Loucy (cell line): ENCODE results near the gene CD109.

ENCODE experiments used
- H2AFZ ChIP-seq: fragments of 200-600 bp; sonication (generic); 2 replicates; pipeline ENCODE4 v1.6.0; 2016; ENCODE audit warnings: antibody characterized with exemption, mild to moderate bottlenecking, low read length, moderate library complexity
- H3F3A ChIP-seq: fragments of 200-600 bp; 2 replicates; pipeline ENCODE4 v1.6.0; 2016; ENCODE audit warnings: antibody characterized with exemption, low read depth, mild to moderate bottlenecking
- H3K27me3 ChIP-seq: fragments of 200-600 bp; sonication (generic); 2 replicates; pipeline ENCODE4 v1.6.1; 2014; ENCODE audit warnings: low read length, mild to moderate bottlenecking; ENCODE audit not compliant: insufficient read depth, poor library complexity, severe bottlenecking
- H3K36me3 ChIP-seq: fragments of 200-600 bp; sonication (generic); 2 replicates; pipeline ENCODE4 v1.6.1; 2016; ENCODE audit warnings: low read length; ENCODE audit not compliant: insufficient read depth
- H3K4me1 ChIP-seq: fragments of 200-600 bp; sonication (generic); 2 replicates; pipeline ENCODE4 v1.5.1; 2014; ENCODE audit warnings: low read length, mild to moderate bottlenecking; ENCODE audit not compliant: insufficient read depth, poor library complexity, severe bottlenecking
- H3K4me2 ChIP-seq: fragments of 200-600 bp; sonication (generic); 2 replicates; pipeline ENCODE4 v1.6.0; 2014; ENCODE audit warnings: antibody characterized with exemption, low read length, low read depth, mild to moderate bottlenecking; ENCODE audit not compliant: poor library complexity, severe bottlenecking
- H3K4me3 ChIP-seq: fragments of 200-600 bp; sonication (generic); 2 replicates; pipeline ENCODE4 v1.5.1; 2014; ENCODE audit warnings: low read length, mild to moderate bottlenecking, mixed read lengths; ENCODE audit not compliant: poor library complexity, severe bottlenecking
- H3K79me2 ChIP-seq: fragments of 200-600 bp; sonication (generic); 2 replicates; pipeline ENCODE4 v1.6.1; 2014; ENCODE audit warnings: low read length; ENCODE audit not compliant: insufficient read depth
- H3K9ac ChIP-seq: fragments of 200-600 bp; sonication (generic); 2 replicates; pipeline ENCODE4 v1.6.0; 2014; ENCODE audit warnings: mild to moderate bottlenecking, low read depth, low read length, moderate library complexity; ENCODE audit not compliant: poor library complexity, severe bottlenecking
- H3K9me2 ChIP-seq: fragments of 200-600 bp; sonication (generic); replicated peaks from 2 replicates; pipeline ENCODE4 v1.6.1; 2016; ENCODE audit warnings: low read depth, low read length, mixed read lengths
- H3K9me3 ChIP-seq: fragments of 200-600 bp; sonication (generic); 2 replicates; pipeline ENCODE4 v1.6.1; 2014; ENCODE audit warnings: mild to moderate bottlenecking, antibody characterized with exemption, low read length, low read depth; ENCODE audit not compliant: insufficient read depth
- H4K20me1 ChIP-seq: fragments of 200-600 bp; sonication (generic); 2 replicates; pipeline ENCODE4 v1.6.0; 2014; ENCODE audit warnings: antibody characterized with exemption, low read length, mild to moderate bottlenecking; ENCODE audit not compliant: insufficient read depth, poor library complexity, severe bottlenecking
- EZH2phosphoT487 ChIP-seq: fragments of 200-600 bp; IDR thresholded peaks from 2 replicates; pipeline ENCODE4 v1.6.1; 2018; ENCODE audit warnings: antibody characterized with exemption, mild to moderate bottlenecking, moderate library complexity, borderline replicate concordance
- TF ChIP-seq, protein P1 (sequence below): fragments of 200-600 bp; sonication (generic); conservative IDR thresholded peaks from 2 replicates; pipeline ENCODE4 v1.5.1; 2014; ENCODE audit warnings: mild to moderate bottlenecking, antibody characterized with exemption, low read length

The CD109 gene

DNA sequence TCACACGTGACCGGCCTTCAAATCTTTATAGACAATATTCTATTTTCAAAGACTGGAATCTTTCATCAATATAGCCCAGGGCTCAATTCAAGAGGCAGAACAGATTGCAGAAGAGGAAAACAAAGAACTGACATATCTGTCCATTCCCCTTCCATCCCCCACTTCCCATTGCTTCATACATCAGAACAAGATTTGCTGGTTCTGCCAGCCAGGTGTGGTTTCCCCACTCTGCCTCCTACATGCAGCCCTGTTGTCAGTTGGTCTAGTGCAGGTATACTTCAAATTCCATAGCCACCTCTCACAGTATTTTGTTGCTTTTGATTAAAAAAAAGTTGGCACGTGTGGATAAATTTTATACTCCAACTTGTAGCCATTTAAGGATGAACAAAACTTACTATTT is 174.9 kb downstream of the CD109 start:
- Histone ChIP-seq H3K27me3 (no peaks in the 10 kb centered on the region), H4K20me1 (no peaks in the 10 kb centered on the region), H3K9me2 (no peaks in the 10 kb centered on the region), H3K9me3 (no peaks in the 10 kb centered on the region), H3K4me1 (no peaks in the 10 kb centered on the region), H3K9ac (no peak overlapping the region), H2AFZ (no peak overlapping the region), H3K79me2 (no peaks in the 10 kb centered on the region), H3K36me3 (no peaks in the 10 kb centered on the region), H3K4me3 (no peak overlapping the region), H3F3A (no peaks in the 10 kb centered on the region), H3K4me2 (no peak overlapping the region)
- TF ChIP-seq, protein P1, sequence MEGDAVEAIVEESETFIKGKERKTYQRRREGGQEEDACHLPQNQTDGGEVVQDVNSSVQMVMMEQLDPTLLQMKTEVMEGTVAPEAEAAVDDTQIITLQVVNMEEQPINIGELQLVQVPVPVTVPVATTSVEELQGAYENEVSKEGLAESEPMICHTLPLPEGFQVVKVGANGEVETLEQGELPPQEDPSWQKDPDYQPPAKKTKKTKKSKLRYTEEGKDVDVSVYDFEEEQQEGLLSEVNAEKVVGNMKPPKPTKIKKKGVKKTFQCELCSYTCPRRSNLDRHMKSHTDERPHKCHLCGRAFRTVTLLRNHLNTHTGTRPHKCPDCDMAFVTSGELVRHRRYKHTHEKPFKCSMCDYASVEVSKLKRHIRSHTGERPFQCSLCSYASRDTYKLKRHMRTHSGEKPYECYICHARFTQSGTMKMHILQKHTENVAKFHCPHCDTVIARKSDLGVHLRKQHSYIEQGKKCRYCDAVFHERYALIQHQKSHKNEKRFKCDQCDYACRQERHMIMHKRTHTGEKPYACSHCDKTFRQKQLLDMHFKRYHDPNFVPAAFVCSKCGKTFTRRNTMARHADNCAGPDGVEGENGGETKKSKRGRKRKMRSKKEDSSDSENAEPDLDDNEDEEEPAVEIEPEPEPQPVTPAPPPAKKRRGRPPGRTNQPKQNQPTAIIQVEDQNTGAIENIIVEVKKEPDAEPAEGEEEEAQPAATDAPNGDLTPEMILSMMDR: no peak
- TF ChIP-seq EZH2phosphoT487: no peak

DNA sequence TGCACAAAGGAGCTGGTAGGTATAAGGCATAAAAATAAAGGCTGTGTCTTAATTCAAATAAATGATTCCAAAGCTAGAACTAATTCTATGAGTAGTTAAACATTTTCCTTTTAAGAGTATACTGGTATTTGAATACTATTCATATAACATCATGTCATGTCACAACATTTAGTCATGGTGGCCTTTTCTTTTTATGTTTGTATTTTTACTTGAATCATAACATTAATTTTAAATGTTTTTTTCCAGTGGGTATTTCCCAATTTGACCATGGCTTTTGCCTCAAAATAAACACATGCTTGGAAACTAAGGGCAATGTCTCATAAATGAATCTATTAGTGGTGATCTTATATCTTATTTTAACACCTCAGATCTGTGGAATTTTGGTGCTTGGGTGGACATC is 177.1 kb downstream of the CD109 start:
- Histone ChIP-seq H3K4me2 (no peak overlapping the region), H3K9ac (no peak overlapping the region), H3K4me3 (no peak overlapping the region), H3K27me3 (no peaks in the 10 kb centered on the region), H3K36me3 (no peaks in the 10 kb centered on the region), H3F3A (no peaks in the 10 kb centered on the region), H3K9me3 (no peaks in the 10 kb centered on the region), H2AFZ (no peak overlapping the region), H3K4me1 (no peaks in the 10 kb centered on the region), H4K20me1 (no peaks in the 10 kb centered on the region), H3K79me2 (no peaks in the 10 kb centered on the region), H3K9me2 (no peaks in the 10 kb centered on the region)
- TF ChIP-seq EZH2phosphoT487: no peak
- TF ChIP-seq, protein P1: no peak
